Midbrain (tissue), 1 donor: ENCODE measurements around the gene NAA10.
"Not testable (repeated sequence)": the region's sequence is repeated elsewhere in the genome, so short reads cannot be mapped to it uniquely, and the experiment has no call there.

Source experiments
- DNase-seq: peaks from one replicate; lab custom pipeline; 2025; lab: John Stamatoyannopoulos, UW

The NAA10 gene

GRCh38 chrX:153934762-153935325, at the start of gene NAA10:
TSS of gene NAA10 (minus strand) at chrX:153935037. CDS start at chrX:153934904, 133 bp downstream.
- peak; percentile 73 for DNase-seq

- DNase-seq = no peak
Measured at GRCh38 chrX:153983321-153983801, 48.5 kb upstream of the NAA10 start.

DNA sequence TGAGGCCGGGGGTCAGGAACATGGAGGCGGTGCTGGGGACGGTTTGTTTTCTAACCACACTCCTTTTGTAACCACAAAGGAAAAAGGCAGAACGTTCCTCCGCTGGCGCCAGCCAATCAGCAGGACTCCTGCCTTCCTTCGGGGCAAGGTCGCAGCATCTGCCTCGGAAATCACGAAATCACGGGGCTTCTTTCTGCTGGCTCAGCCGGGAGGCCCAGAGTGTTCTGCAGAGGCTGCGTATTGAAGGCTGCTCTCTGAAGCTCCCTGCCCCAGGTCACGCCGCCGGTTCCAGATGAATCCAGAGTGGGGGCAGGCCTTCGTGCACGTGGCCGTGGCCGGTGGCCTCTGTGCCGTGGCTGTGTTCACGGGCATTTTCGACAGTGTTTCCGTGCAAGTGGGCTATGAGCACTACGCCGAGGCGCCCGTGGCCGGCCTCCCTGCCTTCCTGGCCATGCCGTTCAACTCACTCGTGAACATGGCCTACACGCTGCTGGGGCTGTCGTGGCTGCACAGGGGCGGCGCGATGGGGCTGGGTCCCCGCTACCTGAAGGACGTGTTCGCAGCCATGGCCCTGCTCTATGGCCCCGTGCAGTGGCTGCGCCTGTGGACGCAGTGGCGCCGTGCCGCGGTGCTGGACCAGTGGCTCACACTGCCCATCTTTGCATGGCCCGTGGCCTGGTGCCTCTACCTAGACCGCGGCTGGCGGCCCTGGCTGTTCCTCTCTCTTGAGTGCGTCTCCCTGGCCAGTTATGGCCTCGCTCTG, 47.1 kb upstream of the NAA10 start:
- no peak for DNase-seq

- no peak for DNase-seq
Measured at GRCh38 chrX:153981231-153981630, 46.4 kb upstream of the NAA10 start.

DNA sequence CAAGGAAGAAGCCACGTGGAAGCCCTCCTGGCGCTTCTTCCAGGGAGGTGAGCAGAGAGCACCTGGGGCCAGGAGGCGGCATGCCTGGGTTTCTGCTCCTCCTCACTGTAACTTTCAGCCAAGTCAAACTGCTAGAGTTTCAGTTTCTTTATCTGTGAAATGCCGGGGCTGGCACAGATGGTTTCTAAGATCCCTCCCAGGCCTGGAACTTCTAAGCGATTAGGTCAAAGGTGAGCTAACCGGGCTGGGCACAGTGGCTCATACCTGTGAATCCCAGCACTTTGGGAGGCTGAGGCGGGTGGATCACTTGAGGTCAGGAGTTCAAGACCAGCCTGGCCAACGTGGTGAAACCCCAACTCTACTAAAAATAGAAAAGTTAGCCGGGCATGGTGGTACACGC, 45.6 kb upstream of the NAA10 start:
- DNase-seq = not testable (repeated sequence)

- DNase-seq = no peak
Measured at GRCh38 chrX:153974726-153975286, 40.0 kb upstream of the NAA10 start.

DNA sequence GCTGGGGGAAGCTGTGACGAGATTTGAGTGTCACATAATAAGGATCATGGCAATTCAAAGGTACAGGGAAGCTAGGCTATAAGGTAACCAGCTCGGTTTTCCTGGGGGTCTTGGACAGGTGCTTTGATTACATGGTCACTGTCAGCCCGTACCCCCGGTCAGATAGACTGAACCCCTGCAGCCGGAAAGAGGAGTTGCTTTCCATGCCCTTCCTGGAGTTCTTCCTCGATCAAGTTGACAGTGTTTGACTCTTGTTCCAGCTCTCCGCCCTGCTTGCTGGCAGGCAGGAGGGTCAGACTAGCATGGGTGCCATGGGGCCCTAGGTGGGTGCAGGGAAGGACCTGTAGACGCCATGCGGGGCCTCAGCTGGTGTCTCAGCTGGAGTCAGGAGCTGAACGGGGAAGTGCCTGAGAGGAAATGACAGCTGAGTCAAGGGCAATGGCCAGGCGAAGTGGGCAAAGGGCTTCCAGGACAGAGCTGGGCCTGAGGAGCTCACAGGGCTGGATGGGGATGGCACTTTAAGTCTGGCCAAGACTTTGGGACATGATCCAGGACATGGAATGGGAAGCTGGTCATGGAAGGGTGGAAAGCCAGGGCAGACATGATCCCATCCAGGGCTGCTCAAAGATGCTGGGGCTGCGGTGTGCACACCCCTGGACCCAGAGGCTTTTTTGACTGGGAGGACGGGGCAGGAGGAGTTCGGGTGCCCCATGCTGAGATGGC, 39.3 kb upstream of the NAA10 start:
- DNase-seq = no peak

DNA sequence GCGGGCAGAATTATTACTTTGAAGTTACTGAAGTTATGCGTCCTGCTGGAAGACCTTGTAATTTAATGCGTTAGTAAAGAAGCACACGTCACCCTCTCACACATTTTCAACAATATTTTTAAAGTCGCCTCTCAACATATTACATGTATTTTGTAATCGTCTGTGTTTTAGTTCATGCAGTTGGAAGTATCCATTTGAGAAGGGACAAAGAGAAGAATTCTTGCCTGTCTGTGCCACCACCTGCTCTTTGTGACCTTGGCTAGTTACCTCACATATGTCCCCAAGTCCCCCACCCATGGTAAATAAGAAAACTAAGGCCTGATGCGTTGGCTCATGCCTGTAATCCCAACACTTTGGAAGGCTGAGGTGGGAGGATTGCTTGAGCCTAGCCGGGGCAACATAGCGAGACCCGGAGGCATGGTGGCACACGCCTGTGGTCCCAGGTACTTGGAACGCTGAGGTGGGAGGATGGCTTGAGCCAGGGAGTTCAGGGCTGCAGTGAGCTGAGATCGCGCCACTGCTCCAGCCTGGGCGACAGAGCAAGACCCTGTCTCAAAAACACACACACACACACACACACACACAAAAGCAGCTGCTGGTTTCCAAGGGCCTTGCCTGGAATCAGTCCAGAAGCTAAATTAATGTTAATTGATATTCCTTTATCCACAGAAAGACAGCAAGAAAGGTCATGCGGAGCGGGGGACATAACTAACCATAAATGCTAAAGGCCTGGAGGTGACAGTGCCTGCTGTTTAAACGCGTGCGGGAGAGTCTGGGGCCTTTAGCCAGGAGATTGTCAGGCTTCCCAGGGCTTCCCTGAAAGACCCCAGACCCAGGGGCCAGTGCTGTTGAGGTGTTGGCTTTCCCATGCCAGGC, 38.5 kb upstream of the NAA10 start:
- DNase-seq = no peak

GRCh38 chrX:153972368-153973126, 37.7 kb upstream of the NAA10 start, which contains the start of gene TMEM187:
TSS of gene TMEM187 (plus strand) at chrX:153972754. CDS start at chrX:153982063, 9,309 bp downstream.
- peak; percentile 88 for DNase-seq

DNA sequence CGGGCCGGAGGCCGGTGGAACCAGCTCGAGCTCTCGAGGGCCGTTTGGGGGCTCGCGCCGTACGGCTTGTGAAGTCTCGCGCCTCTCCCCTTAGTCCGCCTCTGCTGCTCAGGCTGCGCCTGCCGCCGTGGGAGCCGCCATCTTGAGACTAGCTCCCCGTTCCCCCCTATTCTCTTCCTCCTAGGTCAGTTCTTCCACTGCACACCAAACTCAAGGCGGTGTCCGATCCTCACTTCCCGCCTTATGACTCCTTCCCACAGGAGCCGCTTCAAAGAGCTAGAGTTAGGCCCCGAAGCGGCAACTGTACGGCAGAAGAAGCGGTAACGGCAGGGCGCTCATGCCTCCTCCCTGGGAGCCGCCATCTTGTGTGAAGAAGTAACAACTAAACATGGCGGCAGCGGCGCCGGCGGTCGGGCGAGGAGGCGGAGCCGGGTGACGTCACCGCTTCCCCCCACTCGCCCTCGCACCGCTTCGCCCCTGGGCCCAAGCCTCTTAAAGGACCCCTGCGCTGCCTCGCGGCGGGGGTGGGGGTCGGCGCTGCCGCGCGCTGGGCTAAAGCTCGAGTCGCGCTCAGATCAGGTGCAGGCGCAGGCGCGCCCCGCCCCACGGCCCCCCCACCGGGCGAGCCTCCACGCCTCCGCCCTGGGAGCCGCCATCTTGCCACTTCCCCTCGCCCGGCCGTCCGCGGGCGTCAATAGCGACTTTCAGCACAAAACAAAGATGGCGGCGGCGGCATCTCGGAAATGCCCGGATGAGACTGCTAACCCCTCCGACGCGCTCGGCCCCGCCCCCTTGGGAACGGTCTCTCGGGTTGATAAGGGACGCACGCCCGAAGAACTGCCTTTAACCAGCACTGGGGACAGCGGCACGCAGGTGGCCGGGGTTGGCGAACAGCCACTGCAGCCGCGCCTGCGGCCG, 36.9 kb upstream of the NAA10 start, which contains the start of gene HCFC1:
Gene HCFC1 (minus strand): TSS at position 369 of the 918 bp plus-strand sequence. CDS start 978 bp downstream, outside the sequence.
- DNase-seq = peak; percentile 91

- DNase-seq = peak; percentile 88
Measured at GRCh38 chrX:153971124-153971449, 36.2 kb upstream of the NAA10 start.

DNA sequence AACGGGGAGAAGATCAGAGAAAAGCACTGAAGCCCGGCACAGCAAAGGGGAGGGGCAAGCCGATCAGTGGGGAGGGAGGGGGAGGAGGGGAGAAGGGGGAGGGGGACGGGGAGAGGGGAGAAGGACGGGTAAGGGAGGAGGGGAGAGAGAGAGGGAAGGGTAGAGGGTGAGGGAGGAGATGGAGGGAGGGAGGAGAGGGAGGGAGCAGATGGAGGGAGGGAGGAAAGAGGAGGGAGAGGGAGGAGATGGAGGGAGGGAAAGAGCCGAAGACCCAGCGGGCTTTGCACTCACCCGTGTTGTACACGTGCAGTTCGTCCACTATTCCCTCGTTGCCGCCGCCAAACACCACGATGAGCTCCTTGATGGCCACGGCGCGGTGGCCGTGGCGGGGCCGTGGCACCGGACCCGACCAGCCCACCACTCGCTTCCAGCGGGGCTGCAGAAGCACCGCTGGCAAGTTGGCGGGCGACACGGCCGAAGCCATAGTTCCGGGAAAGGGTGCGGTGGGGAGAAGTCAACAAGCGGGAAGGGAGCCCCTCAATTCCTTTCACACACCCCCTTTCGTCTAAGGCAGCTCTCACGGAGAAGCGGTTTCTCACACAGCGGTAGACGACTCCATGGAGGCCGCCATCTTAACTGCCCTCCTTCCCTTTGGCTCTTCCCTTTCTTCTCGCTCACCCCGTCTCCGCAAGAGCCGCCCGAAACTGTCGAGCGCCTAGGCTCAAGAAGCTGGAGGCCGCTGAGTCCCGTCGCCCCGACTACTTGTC, 35.7 kb upstream of the NAA10 start:
- peak; percentile 50 for DNase-seq

DNA sequence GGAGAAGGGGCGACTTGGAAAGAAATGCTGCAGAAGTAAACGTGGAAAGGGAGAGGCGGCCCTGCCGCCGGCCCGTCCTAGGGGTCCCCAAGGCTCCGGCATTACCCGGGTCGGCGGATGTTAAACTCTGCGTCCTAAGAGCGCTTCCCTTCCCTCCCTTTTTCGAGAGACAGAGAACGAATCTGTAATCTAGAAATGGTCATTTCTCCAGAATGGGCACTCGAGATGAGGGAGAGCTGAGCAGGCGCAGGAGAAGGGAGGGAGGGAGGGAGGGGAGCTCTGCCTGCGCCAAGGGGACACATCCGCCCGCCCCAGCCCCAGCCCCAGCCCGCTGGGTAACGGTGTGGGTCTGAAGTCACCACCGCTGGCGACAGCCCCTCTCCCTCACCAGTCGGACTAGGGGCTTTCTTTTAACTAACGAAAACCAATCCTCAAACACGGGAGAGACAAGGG, 35.1 kb upstream of the NAA10 start:
- peak; percentile 50 for DNase-seq

- DNase-seq = no peak
Measured at GRCh38 chrX:153969125-153969903, 34.5 kb upstream of the NAA10 start.

DNA sequence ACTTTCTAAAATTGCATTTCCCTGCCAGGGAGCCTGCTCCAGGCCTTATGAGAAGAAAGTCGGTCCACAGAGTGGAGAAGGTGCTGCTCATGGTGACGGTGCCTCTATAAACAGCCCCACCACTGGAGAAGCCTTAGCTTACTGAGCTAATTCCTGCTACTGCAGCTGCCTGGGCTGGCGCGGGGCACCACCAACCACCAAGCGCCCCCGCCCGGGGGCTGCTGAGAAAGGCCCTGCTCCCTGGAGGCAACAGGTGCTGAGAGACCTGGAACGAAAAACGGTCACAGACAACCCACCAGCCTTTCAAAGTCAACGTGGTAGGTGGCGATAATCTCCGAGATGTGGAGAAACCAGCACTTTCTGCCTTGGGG, 33.9 kb upstream of the NAA10 start:
- DNase-seq = no peak

DNA sequence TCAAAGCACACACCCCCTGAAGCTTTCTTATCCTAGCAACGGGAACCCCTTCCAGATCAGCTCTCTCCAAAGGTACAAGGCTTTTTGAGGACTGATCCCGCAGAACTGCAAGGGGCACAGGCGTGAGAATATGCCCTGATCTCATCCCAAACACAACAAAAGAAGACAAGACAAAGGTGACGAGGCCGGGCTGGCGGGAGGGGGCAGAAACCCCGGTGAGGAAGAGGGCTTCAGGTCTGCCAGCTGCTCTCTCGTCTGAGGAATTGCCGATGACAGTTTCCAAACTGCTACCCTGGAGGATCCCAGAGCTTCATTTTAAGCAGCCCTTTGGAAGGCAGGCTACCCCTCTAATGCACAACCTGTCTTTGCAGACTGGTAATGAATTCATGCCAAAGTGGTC, 33.4 kb upstream of the NAA10 start:
- DNase-seq = no peak

GRCh38 chrX:153967536-153968224, 32.8 kb upstream of the NAA10 start:
- DNase-seq = no peak
